Activated CD4-positive, CD25-positive, alpha-beta regulatory T cell treated with anti-CD3 and anti-CD28 coated beads, Interleukin-2, amount 50 U/mL, for 24 hours (primary cell): ENCODE measurements around the gene FAM170B.

ENCODE experiments used
- ATAC-seq, 2 donors: fragments of 150-1000 bp; cut with Tn5 transposase; one replicate each; pipeline ENCODE4 v1.10.0; 2021; ENCODE audit warnings: mild to moderate bottlenecking in 1 of 2, moderate library complexity in 1 of 2

FAM170B gene

DNA sequence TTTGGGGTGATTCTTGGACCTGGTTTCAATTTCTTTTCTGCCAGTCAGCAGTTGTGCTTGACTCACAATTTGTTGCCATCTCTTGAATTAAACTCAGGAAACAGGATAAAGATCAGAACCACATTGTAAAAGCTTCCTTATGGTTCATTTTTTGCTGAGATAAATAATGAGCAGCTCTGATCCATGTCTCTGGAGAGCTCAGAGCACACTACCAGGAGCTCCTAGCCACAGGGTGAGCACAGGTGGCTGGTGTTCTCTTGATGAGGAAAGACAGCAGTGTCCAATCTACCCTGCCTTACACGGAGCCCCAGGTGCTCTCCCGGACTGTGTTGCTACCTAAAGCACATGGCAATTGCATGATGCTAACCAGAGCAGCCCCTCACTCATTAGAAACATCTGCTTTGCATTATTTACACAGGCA lies 17.2 kb upstream of the FAM170B start:
- no peak for ATAC-seq

DNA sequence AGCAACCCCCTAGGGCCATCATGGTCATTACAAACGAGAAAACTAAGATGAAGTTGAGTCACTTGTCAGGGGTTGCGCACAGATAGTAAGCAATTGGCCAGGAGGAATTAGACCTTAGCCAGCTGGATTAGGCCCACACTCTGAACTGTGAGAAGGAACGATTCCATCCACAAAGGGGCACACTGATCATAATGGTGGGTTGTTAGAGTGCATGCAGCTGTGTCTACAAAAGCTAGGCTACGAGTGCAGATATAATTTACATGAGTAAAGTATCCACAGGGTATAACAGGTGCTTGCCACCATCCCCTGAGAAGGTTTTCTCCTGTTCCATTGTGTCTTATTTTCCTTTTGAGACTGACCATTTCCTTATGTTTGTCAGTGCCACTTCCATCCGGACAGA lies 16.6 kb upstream of the FAM170B start:
- no peak for ATAC-seq

DNA sequence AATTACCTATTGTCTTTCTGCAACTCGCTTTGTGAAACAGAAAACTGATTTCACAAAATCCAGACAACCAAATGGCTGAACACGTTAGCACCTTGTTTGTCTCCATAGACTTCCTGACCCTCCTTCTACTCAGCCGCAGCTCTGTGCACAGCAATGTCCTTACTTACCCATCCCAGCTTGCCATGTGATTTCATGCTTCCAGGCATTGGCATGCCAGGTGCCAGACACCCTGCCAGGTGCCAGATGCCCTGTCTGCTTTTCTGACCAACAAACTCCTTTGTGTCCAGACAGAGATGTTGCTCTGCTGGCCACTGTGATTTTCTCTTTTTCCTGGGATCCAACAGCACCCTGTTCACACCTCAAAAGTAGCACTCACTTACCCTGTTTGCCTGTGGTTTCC lies 16.1 kb upstream of the FAM170B start:
- ATAC-seq, result no peak

DNA sequence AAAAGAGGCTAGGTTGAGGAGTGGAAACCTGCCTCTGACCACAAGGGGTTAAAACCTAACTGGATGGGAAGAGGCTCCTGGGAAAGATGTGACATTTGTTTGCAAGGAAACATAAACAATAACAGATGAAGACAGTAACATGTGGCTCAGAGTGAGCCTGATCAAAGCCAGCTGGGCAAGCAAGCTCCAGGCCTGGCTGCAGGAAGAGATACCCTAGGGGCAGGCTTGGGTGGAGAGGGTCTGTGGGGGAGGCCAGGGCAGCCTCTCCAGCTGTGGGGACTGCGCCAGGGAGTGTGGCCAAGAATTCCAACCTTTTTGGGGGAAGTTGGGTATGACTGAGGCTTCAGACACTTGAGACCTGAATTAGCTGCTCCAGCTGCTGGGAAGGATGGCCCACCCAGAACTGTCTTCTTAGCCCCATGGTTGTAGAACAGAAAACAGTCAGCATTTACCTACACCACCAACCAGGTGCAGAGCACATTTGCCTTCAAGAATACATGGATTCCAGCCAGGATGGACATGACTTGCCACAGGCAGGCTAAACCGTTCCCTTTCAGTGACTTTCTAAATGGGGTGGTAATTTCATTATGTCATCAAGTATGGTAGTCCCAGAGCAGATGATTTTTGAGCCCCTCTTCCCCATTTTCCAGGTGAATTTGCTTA lies 10.4 kb upstream of the FAM170B start:
- no peak for ATAC-seq

DNA sequence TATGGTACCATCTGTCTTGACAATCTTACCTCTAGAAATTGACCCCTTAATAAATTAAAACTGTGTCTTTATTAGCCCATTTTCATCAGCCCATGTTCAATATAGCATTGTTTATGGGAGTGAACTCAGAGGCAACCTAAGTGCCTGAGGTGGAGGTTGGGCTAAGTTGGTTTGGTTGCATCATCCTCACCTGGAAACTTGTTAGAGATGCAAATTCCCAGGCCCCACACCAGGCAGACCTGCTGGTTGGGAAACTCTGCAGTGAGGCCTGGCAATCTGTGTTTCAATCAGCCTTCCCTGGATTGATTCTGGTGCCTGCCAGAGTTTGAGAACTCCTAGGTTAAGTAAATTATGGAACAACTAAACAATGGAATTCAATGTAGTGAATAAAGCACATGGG lies 9.4 kb upstream of the FAM170B start:
- ATAC-seq, result no peak

DNA sequence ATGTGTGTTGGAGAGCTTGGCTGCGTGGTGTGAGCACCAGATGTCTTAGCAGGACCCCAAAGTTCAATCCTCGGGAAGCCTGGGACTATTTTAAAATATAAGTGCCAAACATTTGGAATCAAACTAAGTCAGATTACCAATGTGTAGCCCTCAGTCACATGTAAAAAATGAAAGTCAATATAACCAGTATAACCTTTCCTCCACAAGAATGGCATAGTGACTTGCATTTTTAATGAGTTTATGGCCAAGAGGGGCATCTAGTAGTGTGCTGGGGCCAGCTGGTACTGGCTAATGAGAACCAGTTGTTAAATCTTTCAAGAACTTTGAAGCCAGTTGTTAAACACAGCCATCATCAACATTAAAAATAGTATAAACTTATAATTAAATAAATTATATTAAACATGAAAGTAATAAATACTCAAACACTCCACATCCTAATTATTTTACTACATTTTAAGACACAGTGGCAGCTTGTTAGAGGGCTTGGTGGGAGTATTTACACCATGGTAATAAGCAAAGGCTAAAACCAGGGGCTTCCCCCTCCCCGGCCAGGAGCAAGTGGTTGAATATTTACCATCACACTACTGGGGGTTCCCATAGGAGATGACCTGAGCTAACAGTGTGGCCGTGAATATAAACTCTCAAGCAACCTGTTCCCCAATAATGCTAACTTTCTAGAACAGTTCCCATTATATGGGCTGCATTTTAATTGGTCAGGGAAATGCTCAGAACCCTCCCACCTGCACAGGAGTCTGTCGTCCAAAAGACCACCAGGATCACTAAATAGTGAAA lies 7.9 kb upstream of the FAM170B start:
- ATAC-seq, result no peak

DNA sequence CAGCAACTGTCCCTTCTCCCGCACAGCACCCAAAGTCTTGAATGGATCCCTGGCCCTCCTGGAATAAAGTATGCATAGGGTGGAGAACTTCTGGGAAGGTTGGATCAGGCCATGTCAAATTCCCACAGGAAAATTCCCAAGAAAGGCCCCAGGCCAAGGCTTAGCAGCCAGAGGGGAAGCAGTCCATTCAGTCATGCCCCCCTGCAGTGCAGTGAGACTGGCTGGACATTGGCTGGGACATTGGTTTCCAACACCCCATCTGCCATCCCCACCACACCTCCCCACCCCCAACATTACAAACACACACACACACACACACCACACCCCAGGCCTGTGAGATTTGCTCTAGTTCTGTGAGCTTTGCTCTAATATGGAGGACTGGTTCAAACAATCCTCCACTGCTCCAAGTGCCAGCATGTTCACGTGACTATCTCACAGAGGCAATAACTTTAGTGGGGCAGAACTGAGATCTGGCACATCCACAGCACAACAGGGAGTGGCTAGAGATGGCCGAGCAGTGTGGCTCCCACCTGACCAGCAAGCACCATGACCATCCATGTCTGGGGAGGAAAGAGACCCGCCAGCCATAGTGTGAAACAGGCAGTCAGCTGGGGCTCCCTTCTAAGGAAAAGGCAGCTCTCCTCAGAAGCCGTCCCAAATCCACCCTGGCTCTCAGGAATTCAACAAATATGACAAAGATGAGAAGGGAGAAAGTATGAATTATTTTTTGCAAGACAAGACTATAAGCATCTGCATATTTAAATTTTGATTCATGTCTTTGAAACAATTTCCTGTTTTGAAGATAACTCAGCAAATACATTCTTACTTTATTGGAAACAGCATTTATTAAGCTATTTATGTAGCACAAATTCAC lies 6.7 kb upstream of the FAM170B start:
- ATAC-seq, result no peak

DNA sequence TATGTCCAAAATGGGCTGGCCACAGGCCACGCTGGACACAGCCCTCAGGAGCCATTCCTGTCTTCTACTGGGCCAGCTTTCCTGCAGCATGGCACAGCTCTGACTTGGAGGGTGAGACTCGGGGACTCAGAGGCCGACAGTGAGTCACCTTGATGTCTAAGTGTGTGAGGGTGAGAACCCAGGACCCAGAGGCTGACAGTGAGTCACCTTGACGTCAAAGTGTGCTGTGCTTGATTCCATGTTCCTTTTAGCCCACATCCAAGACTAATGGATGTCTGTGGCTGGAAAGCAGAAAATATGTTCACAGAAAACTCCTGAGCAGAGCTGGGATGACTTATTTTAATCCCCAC lies 6.0 kb upstream of the FAM170B start:
- peak; percentile 57 to 77 for ATAC-seq

DNA sequence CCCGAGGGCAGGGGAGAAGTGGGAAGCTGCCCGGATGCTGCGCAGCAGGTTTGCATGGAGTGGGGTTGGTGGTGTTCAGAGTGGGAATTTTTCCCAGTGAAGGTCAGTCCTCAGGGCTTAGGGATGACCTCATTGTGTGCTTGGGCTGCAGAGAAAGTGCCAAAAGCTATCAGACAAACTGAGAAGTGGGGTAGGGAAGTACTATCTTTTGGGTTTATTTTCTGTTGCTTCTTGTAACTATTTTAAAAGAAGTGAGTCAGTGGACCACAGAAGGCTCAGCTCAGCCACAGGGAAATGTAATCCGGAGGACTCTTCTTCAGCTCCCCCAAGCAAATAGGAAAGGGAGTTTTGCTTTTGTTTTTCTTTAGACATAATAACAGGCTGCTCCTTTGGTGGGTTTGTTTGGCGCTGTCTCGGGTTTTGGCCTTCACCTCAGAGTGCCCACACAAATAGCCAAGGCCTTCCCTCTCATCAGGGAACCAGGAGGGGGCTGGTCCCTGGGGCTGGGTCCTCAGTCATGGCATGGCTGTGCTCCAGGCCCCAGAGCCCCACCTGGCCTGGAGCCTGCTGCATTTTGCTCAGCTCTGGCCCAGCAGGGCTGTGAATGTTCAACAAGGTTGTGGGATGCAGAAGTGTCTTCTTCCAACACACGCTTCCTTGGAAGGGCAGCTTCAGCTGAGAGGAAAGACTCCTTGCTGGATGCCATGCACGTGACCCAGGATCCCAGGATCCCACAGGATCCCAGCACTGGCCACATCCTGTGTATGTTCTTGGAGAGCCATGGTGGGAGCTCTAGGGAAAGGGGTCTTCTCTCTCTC lies 5.4 kb upstream of the FAM170B start:
- no peak for ATAC-seq

DNA sequence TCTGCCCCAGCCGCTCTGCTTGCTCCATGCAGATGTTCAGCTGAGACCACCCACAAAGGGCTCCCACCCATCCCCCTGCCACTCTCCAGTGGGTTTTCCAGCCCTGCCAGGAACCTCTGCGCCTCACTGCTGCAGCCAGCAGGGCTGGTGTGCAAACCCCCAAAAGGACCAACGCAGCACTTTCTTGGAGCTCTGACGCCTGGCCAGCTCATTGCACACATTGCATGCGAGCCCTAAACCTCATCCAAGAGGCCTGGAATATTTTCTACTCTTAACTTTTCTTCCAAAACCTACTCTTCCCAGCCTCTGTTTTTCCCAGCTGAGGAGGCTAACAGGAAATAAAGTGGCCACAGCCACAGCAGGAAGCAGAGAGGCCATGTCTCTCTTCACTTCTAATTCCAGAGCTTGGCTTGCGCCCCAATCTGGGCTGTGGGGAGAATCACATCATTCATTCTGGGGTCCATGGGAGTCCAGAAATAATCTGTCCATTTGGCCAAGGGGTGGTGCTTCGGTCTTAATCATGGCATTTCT lies 4.6 kb upstream of the FAM170B start:
- ATAC-seq, result no peak

DNA sequence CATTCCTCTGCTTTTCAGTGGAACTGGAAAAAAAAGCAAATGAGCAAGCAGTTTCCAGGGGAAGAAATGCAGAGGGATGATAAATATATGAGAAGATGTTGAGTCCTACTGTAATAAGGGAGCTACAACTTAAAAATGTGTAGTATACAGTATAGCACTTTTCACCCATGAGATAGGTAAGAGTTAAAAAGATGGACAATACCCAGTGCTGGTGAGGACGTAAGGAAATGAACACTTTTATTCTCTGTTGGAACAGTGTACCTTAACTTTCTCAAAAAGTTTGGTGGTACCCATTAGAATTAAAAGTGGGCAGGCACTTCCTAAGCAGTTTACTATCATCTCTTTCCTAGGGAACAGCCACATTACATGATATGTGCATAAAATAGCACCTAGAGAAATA lies 2.7 kb upstream of the FAM170B start:
- ATAC-seq, result no peak

DNA sequence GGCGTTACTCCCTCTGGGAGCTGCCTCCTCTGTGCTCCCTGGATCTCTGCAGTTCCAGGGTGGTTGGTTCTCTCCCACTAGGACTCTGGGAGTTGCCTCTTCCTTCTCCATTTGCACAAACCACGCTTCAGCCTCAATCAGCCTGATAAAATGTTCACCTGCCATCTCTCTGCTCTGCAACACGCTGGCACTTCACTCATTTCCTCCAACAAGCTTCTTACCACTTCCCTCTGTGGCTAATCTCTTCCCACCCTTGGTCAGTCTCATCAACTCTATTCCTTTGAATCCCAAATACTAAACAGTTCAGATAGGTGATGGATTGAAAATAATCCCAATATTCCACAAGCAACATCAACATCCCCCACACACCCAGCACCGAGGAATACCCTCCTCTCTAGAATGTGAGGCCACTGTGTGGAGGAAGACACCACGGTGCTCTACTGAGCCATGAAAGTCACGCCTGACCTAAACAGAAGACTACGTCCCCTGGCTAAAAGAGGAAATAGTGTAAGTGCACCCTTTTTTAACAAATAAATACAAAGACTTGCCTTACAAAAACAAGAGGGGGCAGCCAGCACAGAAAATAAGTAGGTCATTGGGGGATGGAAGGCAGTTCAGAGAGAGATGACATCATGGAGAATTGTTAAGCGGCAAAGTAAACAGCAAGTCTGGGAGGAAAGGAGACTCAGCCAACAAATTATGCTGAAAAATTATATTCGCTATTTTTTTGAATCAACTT lies 1.9 kb upstream of the FAM170B start:
- no peak for ATAC-seq

DNA sequence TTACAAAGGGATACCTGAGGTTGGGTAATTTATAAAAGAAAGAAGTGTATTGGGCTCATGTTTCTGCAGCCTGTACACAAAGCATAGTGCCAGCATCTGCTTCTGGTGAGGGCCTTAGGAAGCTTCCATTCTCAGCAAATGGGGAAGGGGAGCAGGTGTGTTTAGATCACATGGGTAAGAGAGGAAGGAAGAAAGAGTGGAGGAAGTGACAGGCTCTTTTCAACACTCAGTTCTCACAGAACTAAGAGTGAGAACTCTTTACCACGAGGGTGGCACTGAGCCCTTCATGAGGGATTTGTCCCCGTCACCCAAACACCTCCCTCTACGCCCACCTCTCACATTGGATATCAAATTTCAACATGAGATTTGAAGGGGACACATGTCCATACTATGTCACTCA lies 506 bp upstream of the FAM170B start:
- no peak for ATAC-seq

DNA sequence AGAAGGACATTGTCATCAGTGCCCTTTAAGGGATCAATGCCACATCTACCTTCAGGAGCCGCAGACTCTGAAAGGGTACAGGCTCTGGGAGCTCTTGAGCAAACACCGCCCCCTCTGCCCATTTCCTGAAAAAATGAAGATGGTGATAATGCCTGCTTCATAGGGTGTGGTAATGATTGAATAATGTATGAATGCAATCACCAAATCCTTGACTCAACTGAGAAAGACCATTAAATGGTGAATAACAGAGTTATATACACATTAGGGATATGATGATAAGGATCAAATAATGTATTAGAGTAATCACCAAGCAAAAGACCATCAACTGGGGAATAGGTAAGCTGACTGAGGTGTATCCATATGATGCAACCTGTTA lies 1.5 kb downstream of the FAM170B start:
- no peak for ATAC-seq

DNA sequence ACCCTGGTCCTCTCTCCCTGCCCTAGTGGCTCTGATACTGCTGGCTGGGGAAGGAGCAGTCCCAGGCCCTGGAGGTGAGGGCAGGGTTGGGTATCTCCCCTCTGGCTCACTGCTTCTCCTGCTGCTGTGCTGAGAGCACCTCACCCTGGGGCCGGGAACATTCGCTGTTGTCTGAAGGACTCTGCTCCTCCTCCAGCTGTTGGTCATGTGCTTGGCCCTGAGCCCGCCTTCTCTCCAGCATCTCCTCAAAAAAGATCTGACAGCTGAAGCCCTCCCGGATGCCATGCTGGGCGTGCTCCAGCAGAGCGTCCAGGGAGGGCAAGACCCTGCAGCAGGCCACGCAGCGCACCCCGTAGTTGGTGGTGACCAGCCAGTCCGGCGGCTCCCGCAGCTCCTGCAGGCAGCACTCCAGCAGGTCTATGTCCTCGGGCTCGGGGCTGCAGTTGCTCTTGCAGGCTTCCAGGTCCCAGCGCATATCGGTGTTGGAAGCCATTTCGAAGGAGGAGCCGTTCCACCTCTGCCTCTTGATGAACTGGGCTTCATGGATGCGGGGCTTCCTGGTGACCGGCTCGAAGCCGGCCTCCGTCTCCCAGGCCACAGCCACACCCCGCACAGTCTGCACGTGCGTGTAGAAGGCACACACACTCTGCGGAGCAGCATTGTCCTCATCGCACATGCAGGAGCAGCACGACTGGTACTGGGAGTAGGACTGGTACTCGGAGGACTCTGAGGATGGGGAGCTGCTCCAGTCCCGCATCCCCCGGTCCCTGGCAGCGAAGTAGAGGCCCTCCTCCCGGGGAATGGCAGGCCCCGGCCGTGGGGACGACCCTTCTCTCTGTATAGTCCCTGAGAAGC lies 2.1 kb downstream of the FAM170B start:
- ATAC-seq, result no peak

DNA sequence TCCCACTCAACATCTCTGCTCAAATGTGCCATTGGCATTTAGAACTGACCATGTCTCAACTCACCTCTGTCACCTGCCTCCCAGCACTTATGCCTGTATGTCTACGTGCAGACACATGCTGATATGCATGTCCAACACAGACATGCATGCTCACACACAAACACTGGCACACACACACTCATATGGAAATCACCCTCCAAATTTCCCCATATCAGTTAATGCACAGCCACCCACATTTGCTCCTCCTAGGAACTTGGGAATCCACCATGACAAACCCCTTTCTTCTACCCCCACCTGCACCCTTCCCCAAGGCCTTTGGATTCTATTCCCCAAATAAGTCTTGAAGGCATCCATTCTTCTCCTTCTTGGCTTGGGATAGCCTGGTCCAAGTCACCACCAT lies 4.4 kb downstream of the FAM170B start:
- no peak for ATAC-seq

DNA sequence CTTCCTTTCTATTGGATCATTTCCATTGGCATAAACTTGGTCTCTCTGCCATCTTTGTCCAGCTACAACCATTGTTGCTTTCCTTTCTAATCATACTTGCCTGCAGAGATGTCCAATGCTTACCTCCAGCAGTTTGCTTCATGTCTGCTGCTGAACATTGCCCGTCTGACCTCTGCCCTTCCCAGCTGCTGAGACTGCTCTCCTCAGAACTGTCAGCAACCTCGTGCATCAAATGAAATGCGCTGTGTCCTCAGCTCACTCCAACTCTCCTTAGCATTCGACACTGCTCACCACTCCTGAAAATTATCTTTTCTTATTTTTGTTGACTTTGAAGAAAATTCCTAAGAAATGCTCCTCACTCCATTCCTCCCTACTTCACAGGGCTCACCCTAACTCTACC lies 5.0 kb downstream of the FAM170B start:
- no peak for ATAC-seq

DNA sequence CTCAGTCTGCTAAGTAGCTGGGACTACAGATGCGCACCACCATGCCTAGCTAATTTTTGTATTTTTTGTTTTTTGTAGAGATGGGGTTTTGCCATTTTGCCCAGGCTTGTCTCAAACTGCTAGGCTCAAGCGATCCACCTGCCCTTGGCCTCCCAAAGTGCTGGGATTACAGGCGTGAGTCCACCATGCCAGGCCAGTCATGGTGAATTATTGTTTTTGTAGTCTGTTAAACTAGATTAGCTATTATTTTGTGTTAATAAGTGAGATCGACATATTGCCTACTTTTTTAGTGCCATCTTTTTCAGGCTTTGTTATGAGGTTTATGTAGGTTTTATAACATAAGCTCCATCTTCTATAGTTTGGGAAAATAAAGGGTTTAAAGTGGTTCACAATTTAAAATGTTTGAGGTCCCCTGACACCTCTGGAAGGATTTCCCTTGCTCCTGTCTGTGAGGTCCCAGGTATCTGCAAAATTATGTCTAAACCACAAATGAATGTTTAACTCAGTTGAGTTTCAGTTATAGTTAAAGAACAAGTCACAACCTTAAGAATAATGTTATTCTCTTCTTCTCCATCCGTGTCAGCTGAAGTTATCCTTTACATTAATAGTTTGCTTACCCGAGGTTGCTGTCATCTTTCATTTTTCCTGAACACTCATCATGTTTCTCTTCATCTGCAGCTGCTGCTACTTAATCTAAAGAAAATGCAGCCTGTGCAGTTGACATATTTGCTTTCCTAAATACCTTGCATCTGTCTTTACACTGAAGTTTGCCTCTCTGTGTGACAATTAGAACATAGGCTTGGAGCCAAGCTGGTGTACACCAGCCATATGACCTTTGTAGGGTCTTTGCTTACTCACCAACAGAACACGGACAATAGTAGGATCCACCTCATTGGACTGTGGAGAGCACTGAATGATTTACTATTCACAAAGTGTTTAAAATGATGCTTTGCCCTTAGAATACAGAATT lies 9.6 kb downstream of the FAM170B start:
- ATAC-seq, result no peak

DNA sequence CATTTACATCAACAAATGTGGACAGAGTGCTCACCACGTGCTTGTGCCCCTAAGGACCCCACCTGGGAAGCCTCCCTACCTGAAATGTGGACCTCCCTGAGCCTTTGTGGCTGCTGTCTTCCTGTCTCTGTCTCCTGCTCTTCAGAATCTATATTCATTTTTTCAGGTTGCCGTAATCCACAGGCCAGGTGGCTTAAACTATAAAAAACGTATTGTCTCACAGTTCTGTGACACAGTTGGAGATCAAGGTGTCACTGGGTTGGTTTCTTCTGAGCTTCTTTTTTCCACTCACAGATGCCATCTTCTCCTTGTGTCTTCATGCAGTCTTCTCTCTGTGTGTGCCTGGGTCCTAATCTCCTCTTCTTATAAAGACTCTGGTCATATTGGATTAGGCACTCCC lies 12.9 kb downstream of the FAM170B start:
- ATAC-seq, result no peak

DNA sequence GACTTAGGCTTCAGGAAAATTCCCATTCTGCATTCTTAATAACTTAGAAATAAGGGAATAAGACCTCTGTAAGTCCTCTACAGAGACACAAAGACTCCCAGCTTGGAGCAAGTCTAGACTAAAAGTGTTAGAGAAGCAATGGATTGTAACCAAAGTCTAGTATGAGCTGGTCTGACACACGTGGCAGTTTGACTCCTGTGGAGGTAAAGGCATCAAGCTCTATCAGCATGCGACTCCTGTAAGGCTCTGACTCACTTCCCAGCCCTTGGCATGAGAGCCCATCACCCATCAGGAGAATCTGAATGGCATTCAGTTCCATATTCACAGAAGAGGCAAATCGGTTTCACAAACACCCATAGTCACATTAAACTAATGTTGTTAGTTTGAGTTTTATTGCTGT lies 14.1 kb downstream of the FAM170B start:
- ATAC-seq, result no peak
